Measurements from ENCODE around the gene PDE1A.
A peak's percentile ranks its signal among the peaks of the same experiment; 100 is the strongest.

Gene PDE1A

DNA sequence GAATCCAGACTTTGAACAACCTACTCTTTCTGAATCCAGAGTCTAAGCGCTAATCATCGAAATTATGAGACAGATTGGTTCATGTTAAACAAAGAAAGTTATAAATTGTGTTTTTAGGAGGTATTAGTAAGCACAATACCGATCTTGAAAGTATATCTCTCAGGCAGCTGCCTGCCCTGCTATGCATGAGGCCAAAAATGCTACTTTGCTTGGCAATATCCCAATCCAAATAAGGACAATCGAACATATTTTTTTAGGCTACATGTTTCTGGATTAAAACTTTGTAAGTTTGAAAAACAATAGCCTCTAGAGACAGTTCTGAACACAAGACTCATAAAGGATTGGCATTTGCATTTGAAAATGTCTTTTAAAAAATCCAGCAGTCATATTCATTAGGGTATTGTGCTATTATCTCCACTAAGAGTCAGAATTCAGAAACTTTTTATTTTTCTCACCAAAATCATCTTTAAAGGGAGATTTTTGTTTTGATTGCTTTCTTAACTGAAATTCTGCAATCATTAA is 167.1 kb downstream of the PDE1A start:
- DNase-seq (ENCODE audit: low spot score in 2 of 2) = no peak
- no peak overlapping the region for H3K27ac Mint-ChIP-seq
- ATAC-seq (ENCODE audit: low read depth) = no peak

DNA sequence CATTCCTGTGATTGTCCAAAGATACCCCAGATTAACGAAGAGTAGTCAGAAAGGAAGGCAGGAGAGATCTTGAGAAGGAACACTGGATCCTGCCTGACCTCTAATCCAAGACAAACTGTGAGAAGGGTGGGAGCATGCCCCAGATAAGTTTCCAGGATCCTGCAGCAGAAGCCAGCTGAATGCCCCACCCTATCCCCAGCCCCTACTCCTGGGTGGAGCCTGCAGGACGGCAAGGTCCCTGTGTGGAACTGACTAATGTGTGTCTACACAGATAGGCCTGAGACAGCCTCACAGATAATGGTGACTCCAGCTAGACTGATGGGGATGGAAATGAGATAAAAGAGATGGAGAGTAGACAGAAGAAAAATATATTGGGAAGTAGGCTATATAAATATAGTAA is 174.3 kb downstream of the PDE1A start:
- DNase-seq (ENCODE audit: low spot score in 2 of 2) (no peak), ATAC-seq (ENCODE audit: low read depth) (no peak)
- no peak overlapping the region for H3K4me3 Mint-ChIP-seq
- H3K36me3 Mint-ChIP-seq = no peaks in the 10 kb centered on the region
- H3K4me1 Mint-ChIP-seq = no peaks in the 10 kb centered on the region
- H3K27ac Mint-ChIP-seq = no peak overlapping the region
- H3K27me3 Mint-ChIP-seq = peaks cover 7% of the 10 kb centered on the region
- no peaks in the 10 kb centered on the region for H3K9me3 Mint-ChIP-seq

More for the DNA sequence above, 167.1 kb downstream of the PDE1A start:
- Mint-ChIP-seq H3K27me3 (peaks cover 2% of the 10 kb centered on the region), H3K9me3 (no peaks in the 10 kb centered on the region), H3K4me3 (no peak overlapping the region), H3K4me1 (no peaks in the 10 kb centered on the region), H3K36me3 (no peaks in the 10 kb centered on the region)

DNA sequence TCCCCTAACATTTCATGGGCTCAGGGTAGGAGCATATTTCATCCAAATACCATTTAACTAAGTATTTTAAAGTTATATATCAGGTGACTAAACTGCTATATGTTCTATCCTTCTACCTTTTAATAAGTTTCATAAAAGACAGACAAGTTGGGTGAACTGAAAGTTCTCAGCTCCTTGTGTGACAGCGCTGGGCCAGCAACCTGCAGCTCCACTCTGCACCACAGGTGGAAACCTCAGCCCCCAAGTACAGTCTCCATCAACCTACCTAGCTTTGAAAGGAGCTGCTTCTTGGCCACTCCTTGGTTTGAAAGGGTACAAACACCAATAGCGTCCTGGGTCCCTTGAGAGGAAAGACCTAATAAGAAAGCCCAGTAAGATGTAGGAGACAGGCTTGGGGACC is 177.9 kb downstream of the PDE1A start:
- Mint-ChIP-seq H3K27me3 (peaks cover 8% of the 10 kb centered on the region), H3K9me3 (no peaks in the 10 kb centered on the region), H3K4me3 (no peak overlapping the region), H3K27ac (no peak overlapping the region), H3K4me1 (no peaks in the 10 kb centered on the region), H3K36me3 (no peaks in the 10 kb centered on the region)
- DNase-seq (ENCODE audit: low spot score in 2 of 2) = no peak
- no peak for ATAC-seq (ENCODE audit: low read depth)

DNA sequence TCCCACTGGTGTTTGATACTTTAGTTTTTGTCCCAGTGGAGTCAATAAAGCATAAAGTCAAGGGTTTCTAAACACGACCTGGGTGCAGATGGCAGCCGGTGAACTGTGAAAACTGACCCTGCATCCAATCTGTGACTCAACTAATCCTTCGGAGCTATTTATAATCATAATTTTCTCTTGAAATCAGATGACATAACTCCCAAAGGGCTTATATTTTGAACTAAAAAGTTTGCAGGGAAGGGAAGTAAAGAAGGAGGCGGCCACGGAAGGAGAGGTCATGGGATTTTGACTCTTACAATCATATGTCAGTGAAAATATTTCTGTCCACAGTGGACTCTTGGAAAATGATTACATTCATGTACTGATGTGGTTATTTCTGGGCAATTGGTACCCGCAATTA is 178.5 kb downstream of the PDE1A start:
- H3K4me3 Mint-ChIP-seq = no peak overlapping the region
- no peak for ATAC-seq (ENCODE audit: low read depth)
- no peaks in the 10 kb centered on the region for H3K36me3 Mint-ChIP-seq
- no peak overlapping the region for H3K27ac Mint-ChIP-seq
- no peaks in the 10 kb centered on the region for H3K9me3 Mint-ChIP-seq
- no peaks in the 10 kb centered on the region for H3K4me1 Mint-ChIP-seq
- peaks cover 8% of the 10 kb centered on the region for H3K27me3 Mint-ChIP-seq
- DNase-seq (ENCODE audit: low spot score in 2 of 2) = no peak

GRCh38 chr2:182247831-182248230 is 179.0 kb downstream of the PDE1A start:
- H3K4me1 Mint-ChIP-seq = no peaks in the 10 kb centered on the region
- no peak overlapping the region for H3K4me3 Mint-ChIP-seq
- H3K36me3 Mint-ChIP-seq = no peaks in the 10 kb centered on the region
- H3K9me3 Mint-ChIP-seq = no peaks in the 10 kb centered on the region
- no peak overlapping the region for H3K27ac Mint-ChIP-seq
- DNase-seq (ENCODE audit: low spot score in 2 of 2) (no peak), ATAC-seq (ENCODE audit: low read depth) (no peak)
- peaks cover 8% of the 10 kb centered on the region for H3K27me3 Mint-ChIP-seq

GRCh38 chr2:182245963-182246362 is 180.9 kb downstream of the PDE1A start:
- peaks cover under 1% of the 10 kb centered on the region for H3K4me1 Mint-ChIP-seq
- DNase-seq (ENCODE audit: low spot score in 2 of 2) (no peak), ATAC-seq (ENCODE audit: low read depth) (no peak)
- H3K27me3 Mint-ChIP-seq = peaks cover 6% of the 10 kb centered on the region
- no peak overlapping the region for H3K4me3 Mint-ChIP-seq
- H3K36me3 Mint-ChIP-seq = no peaks in the 10 kb centered on the region
- H3K9me3 Mint-ChIP-seq = no peaks in the 10 kb centered on the region
- no peak overlapping the region for H3K27ac Mint-ChIP-seq

DNA sequence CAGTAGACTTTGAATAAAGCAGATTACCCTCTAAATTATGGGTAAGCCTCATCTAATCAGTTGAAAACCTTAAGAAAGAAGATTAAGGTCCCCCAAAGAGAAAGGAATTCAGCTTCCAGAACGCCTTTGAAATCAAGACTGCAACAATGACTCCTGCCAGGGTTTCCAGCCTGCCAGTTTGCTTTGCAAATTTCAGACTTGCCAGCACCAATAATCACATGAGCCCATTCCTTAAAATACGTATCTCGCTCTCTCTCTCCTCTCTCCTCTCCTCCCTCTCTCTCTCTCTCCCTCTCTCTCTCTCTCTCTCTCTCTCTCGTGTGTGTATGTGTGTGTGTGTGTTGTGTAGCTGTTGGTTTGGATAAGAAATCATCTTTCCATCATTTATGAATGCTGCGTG is 184.2 kb downstream of the PDE1A start:
- ATAC-seq (ENCODE audit: low read depth) = no peak

DNA sequence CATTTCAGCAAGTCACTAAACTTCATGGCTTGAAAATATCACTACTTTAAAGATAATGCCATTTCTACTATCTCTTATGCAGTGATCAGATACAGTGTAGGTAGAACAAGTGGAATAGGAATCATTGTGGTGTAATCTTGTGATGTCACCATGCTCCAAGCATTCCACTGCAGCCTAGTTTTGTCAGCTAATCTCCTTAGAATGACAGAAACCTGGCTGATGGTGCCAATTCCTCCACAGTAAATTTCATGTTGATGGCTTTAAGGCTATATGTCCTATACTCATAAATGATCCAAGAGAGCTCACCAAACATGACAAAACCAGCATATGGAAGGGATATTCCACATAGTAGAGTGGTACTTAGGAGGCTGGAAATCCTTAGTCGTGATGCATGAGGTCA is 184.9 kb downstream of the PDE1A start:
- Mint-ChIP-seq H3K27me3 (peaks cover 4% of the 10 kb centered on the region), H3K27ac (no peak overlapping the region), H3K9me3 (no peaks in the 10 kb centered on the region), H3K4me3 (no peak overlapping the region), H3K4me1 (peaks cover 2% of the 10 kb centered on the region), H3K36me3 (no peaks in the 10 kb centered on the region)
- ATAC-seq (ENCODE audit: low read depth) (no peak), DNase-seq (ENCODE audit: low spot score in 2 of 2) (no peak)

More for the DNA sequence above, 184.2 kb downstream of the PDE1A start:
- Mint-ChIP-seq H3K4me3 (no peak overlapping the region), H3K27ac (no peak overlapping the region), H3K9me3 (no peaks in the 10 kb centered on the region), H3K4me1 (peaks cover 2% of the 10 kb centered on the region), H3K27me3 (peaks cover 4% of the 10 kb centered on the region), H3K36me3 (no peaks in the 10 kb centered on the region)
- DNase-seq (ENCODE audit: low spot score in 2 of 2) = no peak

DNA sequence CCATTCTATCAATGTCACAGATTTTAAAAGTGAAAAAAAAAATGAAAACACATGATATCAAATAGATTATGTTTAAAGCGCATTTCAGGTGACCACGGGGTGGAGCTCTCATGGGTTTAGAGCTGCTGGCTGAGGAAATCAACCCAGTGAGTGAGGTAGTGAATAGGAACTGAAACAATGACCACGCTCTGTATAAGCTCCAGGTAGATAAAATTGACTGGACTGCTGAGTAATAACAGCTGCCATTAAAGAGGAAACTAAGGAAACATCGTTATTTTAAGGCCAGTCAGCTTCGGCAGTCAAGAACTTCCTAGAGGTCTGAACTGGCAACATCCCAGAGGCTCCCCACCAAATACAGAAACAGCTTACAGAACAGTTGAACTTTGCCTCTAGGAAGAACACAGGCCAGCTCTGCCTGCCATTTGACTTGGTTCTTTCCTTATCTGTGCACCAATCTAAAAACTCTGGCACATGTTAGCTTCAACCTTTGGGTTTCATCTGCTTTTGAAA is 185.9 kb downstream of the PDE1A start:
- Mint-ChIP-seq H3K4me3 (peak overlapping the region; percentile 41), H3K27ac (no peak overlapping the region), H3K27me3 (peaks cover 4% of the 10 kb centered on the region), H3K36me3 (no peaks in the 10 kb centered on the region), H3K9me3 (no peaks in the 10 kb centered on the region), H3K4me1 (peaks cover 2% of the 10 kb centered on the region)
- ATAC-seq (ENCODE audit: low read depth) = peak; percentile 85
- peak in 1 of 2 donors; percentile 6 for DNase-seq (ENCODE audit: low spot score in 2 of 2)

GRCh38 chr2:182230561-182230960 is 196.3 kb downstream of the PDE1A start:
- Mint-ChIP-seq H3K4me3 (no peak overlapping the region), H3K27ac (no peak overlapping the region), H3K9me3 (no peaks in the 10 kb centered on the region), H3K36me3 (no peaks in the 10 kb centered on the region), H3K27me3 (no peaks in the 10 kb centered on the region), H3K4me1 (no peaks in the 10 kb centered on the region)
- ATAC-seq (ENCODE audit: low read depth) (no peak), DNase-seq (ENCODE audit: low spot score in 2 of 2) (no peak)

- no peak for DNase-seq (ENCODE audit: low spot score in 2 of 2)
- Mint-ChIP-seq H3K4me1 (no peaks in the 10 kb centered on the region), H3K9me3 (no peaks in the 10 kb centered on the region), H3K27ac (no peak overlapping the region), H3K27me3 (no peaks in the 10 kb centered on the region), H3K4me3 (no peak overlapping the region), H3K36me3 (no peaks in the 10 kb centered on the region)
- ATAC-seq (ENCODE audit: low read depth) = no peak
These were observed 197.5 kb downstream of the PDE1A start for GRCh38 chr2:182229297-182229696.

DNA sequence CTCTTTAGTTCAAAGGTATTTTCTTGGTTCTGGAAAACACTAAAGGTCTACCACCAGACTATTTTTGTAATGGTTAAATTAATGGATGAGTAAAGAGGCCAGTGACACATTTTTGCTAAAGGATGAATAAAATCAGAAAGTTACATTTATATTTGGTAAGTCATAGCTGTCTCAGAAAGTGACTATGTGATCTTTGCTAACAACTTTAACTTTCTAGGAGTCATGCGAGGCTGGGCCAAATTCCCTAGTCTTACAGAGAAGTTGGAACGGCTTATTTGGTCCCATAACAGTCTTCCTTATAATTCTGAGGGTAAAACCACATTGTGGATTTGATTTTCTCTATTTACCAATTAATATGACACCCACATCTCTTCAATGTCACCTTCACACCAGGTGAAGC is 198.1 kb downstream of the PDE1A start:
- Mint-ChIP-seq H3K36me3 (no peaks in the 10 kb centered on the region), H3K4me1 (no peaks in the 10 kb centered on the region), H3K27ac (no peak overlapping the region), H3K9me3 (no peaks in the 10 kb centered on the region), H3K4me3 (no peak overlapping the region), H3K27me3 (no peaks in the 10 kb centered on the region)
- DNase-seq (ENCODE audit: low spot score in 2 of 2) (no peak), ATAC-seq (ENCODE audit: low read depth) (no peak)

DNA sequence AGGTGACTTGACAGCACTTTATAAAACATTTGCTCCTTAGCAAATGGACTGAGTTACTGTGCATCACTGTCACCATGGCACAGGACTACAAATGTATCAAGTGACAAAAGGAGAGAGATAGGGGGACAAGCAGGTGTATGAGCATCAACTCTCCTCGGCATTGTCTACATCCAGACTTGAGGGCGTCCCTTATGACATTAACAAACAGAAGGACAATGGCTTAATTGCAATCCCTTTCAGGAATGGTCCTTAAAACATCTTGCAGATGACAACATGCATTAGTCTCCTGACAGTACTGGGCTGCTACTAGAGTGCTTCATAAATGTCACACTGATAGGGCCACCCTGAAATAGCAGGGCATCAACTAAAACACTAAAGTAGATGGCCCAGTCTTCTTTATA is 198.8 kb downstream of the PDE1A start:
- Mint-ChIP-seq H3K4me3 (no peak overlapping the region), H3K4me1 (no peaks in the 10 kb centered on the region), H3K36me3 (no peaks in the 10 kb centered on the region), H3K27ac (no peak overlapping the region), H3K27me3 (no peaks in the 10 kb centered on the region), H3K9me3 (no peaks in the 10 kb centered on the region)
- ATAC-seq (ENCODE audit: low read depth) (no peak), DNase-seq (ENCODE audit: low spot score in 2 of 2) (no peak)

GRCh38 chr2:182226807-182227206 is 200.0 kb downstream of the PDE1A start:
- Mint-ChIP-seq H3K9me3 (no peaks in the 10 kb centered on the region), H3K27me3 (no peaks in the 10 kb centered on the region), H3K36me3 (no peaks in the 10 kb centered on the region), H3K4me1 (no peaks in the 10 kb centered on the region), H3K27ac (no peak overlapping the region), H3K4me3 (no peak overlapping the region)
- no peak for DNase-seq (ENCODE audit: low spot score in 2 of 2)
- ATAC-seq (ENCODE audit: low read depth) = no peak

- Mint-ChIP-seq H3K36me3 (no peaks in the 10 kb centered on the region), H3K27ac (no peak overlapping the region), H3K4me3 (no peak overlapping the region), H3K27me3 (no peaks in the 10 kb centered on the region), H3K4me1 (no peaks in the 10 kb centered on the region), H3K9me3 (no peaks in the 10 kb centered on the region)
- DNase-seq (ENCODE audit: low spot score in 2 of 2) (no peak), ATAC-seq (ENCODE audit: low read depth) (no peak)
These were observed 202.2 kb downstream of the PDE1A start for GRCh38 chr2:182224669-182225068.
